Mesenchymal stem cell (in vitro differentiated cells and primary cell): ENCODE data around the gene TEX12.
A peak's percentile ranks its signal among the peaks of the same experiment; 100 is the strongest.

Experiments
- DNase-seq: peaks from one replicate; pipeline ENCODE4 v3.0.0-alpha.2; 2013
- H2AFZ ChIP-seq: one replicate; pipeline ENCODE4 v1.6.1; 2013; ENCODE audit warnings: low read depth, mild to moderate bottlenecking, control low read depth, inconsistent platforms, low read length, moderate library complexity
- H2AK5ac ChIP-seq: 2 replicates; pipeline ENCODE4 v1.6.1; 2013; ENCODE audit warnings: low read length, moderate library complexity, mild to moderate bottlenecking, inconsistent platforms; ENCODE audit not compliant: severe bottlenecking
- H2BK120ac ChIP-seq: one replicate; pipeline ENCODE4 v1.6.1; 2013; ENCODE audit warnings: low read depth, mild to moderate bottlenecking, inconsistent platforms, low read length, moderate library complexity
- H2BK12ac ChIP-seq, 2 experiments: one replicate each; pipeline ENCODE4 v1.6.1; 2013; ENCODE audit warnings: inconsistent platforms in 2 of 2, low read length in 2 of 2, mild to moderate bottlenecking in 2 of 2, moderate library complexity in 2 of 2, control low read depth in 1 of 2
- H2BK15ac ChIP-seq: one replicate; pipeline ENCODE4 v1.6.1; 2013; ENCODE audit warnings: mild to moderate bottlenecking, low read depth, inconsistent platforms; ENCODE audit not compliant: poor library complexity, severe bottlenecking
- H2BK5ac ChIP-seq: 2 replicates; pipeline ENCODE4 v1.6.1; 2013; ENCODE audit warnings: low read depth, mild to moderate bottlenecking, low read length, control low read depth, inconsistent platforms; ENCODE audit not compliant: poor library complexity, severe bottlenecking
- H3K14ac ChIP-seq, 2 experiments: one replicate each; pipeline ENCODE4 v1.6.1; 2013; ENCODE audit warnings: inconsistent platforms in 2 of 2, low read length in 2 of 2, control low read depth in 1 of 2, mild to moderate bottlenecking in 1 of 2, moderate library complexity in 1 of 2
- H3K18ac ChIP-seq, 2 experiments: one replicate each; pipeline ENCODE4 v1.6.1; 2013; ENCODE audit warnings: inconsistent platforms in 2 of 2, low read length in 2 of 2, control low read depth in 1 of 2, low read depth in 1 of 2, mild to moderate bottlenecking in 1 of 2
- H3K23ac ChIP-seq, 2 experiments: one replicate each; pipeline ENCODE4 v1.6.1; 2013; ENCODE audit warnings: inconsistent platforms in 2 of 2, low read length in 2 of 2, mild to moderate bottlenecking in 2 of 2, moderate library complexity in 2 of 2, control low read depth in 1 of 2
- H3K27ac ChIP-seq: 2 replicates; pipeline ENCODE4 v1.5.1; 2013; ENCODE audit warnings: mild to moderate bottlenecking, moderate library complexity, low read length, control low read depth, inconsistent platforms; ENCODE audit not compliant: poor library complexity, severe bottlenecking
- H3K27me3 ChIP-seq, 2 experiments: 2 replicates each; pipeline versions ENCODE4 v1.6.1 to v1.7.0; 2013; ENCODE audit warnings: low read length in 2 of 2, mild to moderate bottlenecking in 2 of 2, moderate library complexity in 2 of 2, control low read depth in 1 of 2, inconsistent platforms in 1 of 2; ENCODE audit not compliant: control insufficient read depth in 1 of 2, insufficient read depth in 1 of 2
- H3K36me3 ChIP-seq, 2 experiments: 2 replicates each; pipeline versions ENCODE4 v1.6.1 to v1.7.0; 2013; ENCODE audit warnings: low read length in 2 of 2, control low read depth in 1 of 2, inconsistent platforms in 1 of 2, low read depth in 1 of 2, mild to moderate bottlenecking in 1 of 2; ENCODE audit not compliant: insufficient read depth in 2 of 2, control insufficient read depth in 1 of 2
- H3K4ac ChIP-seq, 2 experiments: one replicate each; pipeline ENCODE4 v1.6.1; 2013; ENCODE audit warnings: inconsistent platforms in 2 of 2, low read length in 2 of 2, mild to moderate bottlenecking in 2 of 2, moderate library complexity in 2 of 2, control low read depth in 1 of 2, low read depth in 1 of 2
- H3K4me1 ChIP-seq: 2 replicates; pipeline ENCODE4 v1.6.1; 2013; ENCODE audit warnings: low read depth, low read length, control low read depth; ENCODE audit not compliant: control insufficient read depth, insufficient read depth
- H3K4me2 ChIP-seq: 2 replicates; pipeline ENCODE4 v1.6.1; 2013; ENCODE audit warnings: low read length, mild to moderate bottlenecking, inconsistent platforms; ENCODE audit not compliant: poor library complexity, severe bottlenecking
- H3K4me3 ChIP-seq, 2 experiments: 2 replicates each; pipeline versions ENCODE4 v1.5.1 to v1.7.0; 2013; ENCODE audit warnings: low read length in 2 of 2, mild to moderate bottlenecking in 2 of 2, control low read depth in 1 of 2, low read depth in 1 of 2; ENCODE audit not compliant: insufficient read depth in 1 of 2
- H3K79me1 ChIP-seq: replicated peaks from 2 replicates; pipeline ENCODE4 v1.6.1; 2013; ENCODE audit warnings: mild to moderate bottlenecking, control low read depth, low read length, inconsistent platforms; ENCODE audit not compliant: poor library complexity, severe bottlenecking
- H3K9ac ChIP-seq: 2 replicates; pipeline ENCODE4 v1.7.0; 2013; ENCODE audit warnings: mild to moderate bottlenecking, low read length, moderate library complexity
- H3K9me3 ChIP-seq: 2 replicates; pipeline ENCODE4 v1.7.0; 2013; ENCODE audit warnings: mild to moderate bottlenecking, low read length; ENCODE audit not compliant: control insufficient read depth
- H4K8ac ChIP-seq: one replicate; pipeline ENCODE4 v1.6.1; 2013; ENCODE audit warnings: inconsistent platforms, mild to moderate bottlenecking, low read length, moderate library complexity
- H4K91ac ChIP-seq: one replicate; pipeline ENCODE4 v1.6.1; 2013; ENCODE audit warnings: mild to moderate bottlenecking, low read length, inconsistent platforms
- WGBS: methylation state at CpG from one replicate; pipeline ENCODE4 v1.1.7; 2013; ENCODE audit warnings: mixed read lengths; 5-methylcytosine and 5-hydroxymethylcytosine counted together

TEX12 gene

GRCh38 chr11:112165049-112165448, 2.1 kb upstream of the TEX12 start:
- H2BK12ac ChIP-seq, result no peak overlapping the region
- H3K4me2 ChIP-seq, result no peak overlapping the region
- no peaks in the 10 kb centered on the region for H3K79me1 ChIP-seq
- H3K36me3 ChIP-seq, result no peaks in the 10 kb centered on the region
- no peak overlapping the region for H4K91ac ChIP-seq
- H3K4ac ChIP-seq, result no peak overlapping the region
- no peak overlapping the region for H2BK120ac ChIP-seq
- DNase-seq, result no peak
- no peak overlapping the region for H3K14ac ChIP-seq
- no peak overlapping the region for H2BK5ac ChIP-seq
- H3K27me3 ChIP-seq, result no peaks in the 10 kb centered on the region
- H3K27ac ChIP-seq, result no peak overlapping the region
- H3K4me3 ChIP-seq, result no peak overlapping the region
- H2AK5ac ChIP-seq, result no peak overlapping the region
- H3K23ac ChIP-seq, result no peak overlapping the region
- no peak overlapping the region for H2AFZ ChIP-seq
- H3K18ac ChIP-seq, result no peak overlapping the region
- H3K9ac ChIP-seq, result no peak overlapping the region
- H3K4me1 ChIP-seq, result peaks cover 2% of the 10 kb centered on the region
- H3K9me3 ChIP-seq, result no peaks in the 10 kb centered on the region
- no peak overlapping the region for H4K8ac ChIP-seq
- WGBS, result 52% methylated on average over 3 of the region's 3 CpGs
- H2BK15ac ChIP-seq, result no peak overlapping the region

DNA sequence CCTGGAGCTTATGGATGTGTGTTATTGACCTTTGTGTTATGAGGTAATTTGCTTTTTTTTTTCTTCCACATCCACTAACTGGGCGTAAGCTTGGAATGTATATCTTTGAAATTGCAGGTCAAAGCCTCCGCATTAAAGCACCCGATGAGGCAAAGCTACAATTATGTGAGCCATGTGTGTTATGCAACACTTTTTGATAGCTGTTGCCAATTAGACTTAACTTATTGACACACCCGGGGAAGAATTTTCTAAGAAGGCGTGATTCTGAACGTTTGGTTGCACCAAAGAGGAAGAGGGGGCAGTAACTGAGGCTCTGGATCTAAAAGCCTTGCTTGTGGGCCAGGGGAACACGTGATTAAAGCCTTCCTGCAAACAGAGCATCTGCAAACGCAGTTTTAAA, 610 bp upstream of the TEX12 start:
- Histone ChIP-seq H4K91ac (no peak overlapping the region), H2BK15ac (no peak overlapping the region), H3K18ac (peak overlapping the region in 1 of 2 experiments; percentile 24), H2BK12ac (no peak overlapping the region), H3K4ac (no peak overlapping the region), H2AFZ (no peak overlapping the region), H2AK5ac (no peak overlapping the region), H2BK5ac (no peak overlapping the region), H3K9ac (peak overlapping the region; percentile 32), H3K36me3 (no peaks in the 10 kb centered on the region), H4K8ac (no peak overlapping the region), H3K4me2 (no peak overlapping the region), H3K27ac (no peak overlapping the region), H3K4me1 (peaks cover 2% of the 10 kb centered on the region), H3K27me3 (no peaks in the 10 kb centered on the region), H3K23ac (no peak overlapping the region), H3K4me3 (no peak overlapping the region), H3K79me1 (no peaks in the 10 kb centered on the region), H3K9me3 (no peaks in the 10 kb centered on the region), H2BK120ac (no peak overlapping the region), H3K14ac (no peak overlapping the region)
- DNase-seq, result no peak
- 72% methylated on average over 8 of the region's 8 CpGs for WGBS

DNA sequence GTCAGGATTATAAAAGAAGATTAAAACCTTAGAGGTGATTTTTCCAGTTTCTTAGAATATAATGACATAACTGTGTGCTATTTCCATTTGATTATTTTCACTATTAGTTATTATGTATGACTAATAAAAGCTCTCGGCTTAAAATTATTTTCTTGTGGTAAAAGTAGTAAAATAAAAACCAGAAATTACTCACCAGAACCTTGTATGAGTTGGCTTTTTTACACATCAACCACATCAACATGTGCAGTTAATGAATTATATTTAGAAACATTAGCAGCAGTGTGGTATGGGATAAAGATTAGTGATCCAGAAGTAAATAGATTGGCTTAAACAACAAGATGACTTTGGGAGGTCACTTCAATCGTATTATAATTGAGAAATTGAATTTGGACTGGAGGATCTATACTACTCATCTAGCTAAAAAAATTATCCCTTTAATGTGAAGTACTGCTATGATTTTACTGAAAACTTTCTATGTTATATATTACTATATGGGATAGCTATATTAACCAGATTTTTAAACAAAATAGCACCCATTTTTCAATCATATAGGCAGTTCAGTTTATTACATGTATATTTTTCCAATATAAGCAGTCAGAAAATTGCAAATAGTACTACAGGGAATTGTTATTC, 5.3 kb downstream of the TEX12 start:
- Histone ChIP-seq H2AFZ (no peak overlapping the region), H3K14ac (no peak overlapping the region), H2BK5ac (no peak overlapping the region), H4K91ac (no peak overlapping the region), H3K79me1 (no peaks in the 10 kb centered on the region), H2BK120ac (no peak overlapping the region), H2BK15ac (no peak overlapping the region), H2AK5ac (no peak overlapping the region), H3K27me3 (no peaks in the 10 kb centered on the region), H3K4me1 (peaks cover 3% of the 10 kb centered on the region), H2BK12ac (no peak overlapping the region), H3K27ac (no peak overlapping the region), H3K23ac (no peak overlapping the region), H4K8ac (no peak overlapping the region), H3K9me3 (no peaks in the 10 kb centered on the region), H3K9ac (peak overlapping the region; percentile 26), H3K36me3 (no peaks in the 10 kb centered on the region), H3K18ac (no peak overlapping the region), H3K4ac (no peak overlapping the region), H3K4me2 (no peak overlapping the region), H3K4me3 (no peak overlapping the region)
- DNase-seq, result no peak
- no CpG with 5 or more reads among the region's 2 CpGs for WGBS

- 58% methylated on average over 3 of the region's 3 CpGs for whole genome bisulfite sequencing
- no peak overlapping the region for H2AFZ ChIP-seq
- no peak for DNase-seq
Measured at GRCh38 chr11:112173152-112173551, 6.0 kb downstream of the TEX12 start.

More at GRCh38 chr11:112173152-112173551, 6.0 kb downstream of the TEX12 start:
- Histone ChIP-seq H4K8ac (no peak overlapping the region), H2BK5ac (no peak overlapping the region), H3K4me3 (no peak overlapping the region), H3K9ac (peak overlapping the region; percentile 26), H4K91ac (no peak overlapping the region), H2BK12ac (no peak overlapping the region), H2BK15ac (no peak overlapping the region), H3K14ac (no peak overlapping the region), H2BK120ac (no peak overlapping the region), H2AK5ac (no peak overlapping the region), H3K4me1 (peaks cover 3% of the 10 kb centered on the region), H3K27me3 (no peaks in the 10 kb centered on the region), H3K23ac (no peak overlapping the region), H3K79me1 (no peaks in the 10 kb centered on the region), H3K4ac (no peak overlapping the region), H3K27ac (no peak overlapping the region), H3K9me3 (no peaks in the 10 kb centered on the region), H3K36me3 (no peaks in the 10 kb centered on the region), H3K18ac (no peak overlapping the region), H3K4me2 (no peak overlapping the region)
